MM.1S (cell line): ENCODE results near the gene NIT2.

Source experiments
- EZH2 ChIP-seq: fragments of 300-600 bp; sonication (generic); optimal IDR thresholded peaks from 2 replicates; pipeline ENCODE3; 2017; ENCODE audit warnings: low read depth, mild to moderate bottlenecking, antibody characterized with exemption, low read length, mixed read lengths
- EZH2phosphoT487 ChIP-seq: fragments of 300-600 bp; sonication (generic); IDR thresholded peaks from 2 replicates; pipeline ENCODE4 v1.6.1; 2018; ENCODE audit warnings: antibody characterized with exemption, low read length
- TF ChIP-seq, protein P1 (sequence below): fragments of 300-600 bp; sonication (generic); IDR thresholded peaks from 2 replicates; pipeline ENCODE4 v1.5.1; 2016; ENCODE audit warnings: antibody characterized with exemption, low read length, mixed read lengths

DNA sequence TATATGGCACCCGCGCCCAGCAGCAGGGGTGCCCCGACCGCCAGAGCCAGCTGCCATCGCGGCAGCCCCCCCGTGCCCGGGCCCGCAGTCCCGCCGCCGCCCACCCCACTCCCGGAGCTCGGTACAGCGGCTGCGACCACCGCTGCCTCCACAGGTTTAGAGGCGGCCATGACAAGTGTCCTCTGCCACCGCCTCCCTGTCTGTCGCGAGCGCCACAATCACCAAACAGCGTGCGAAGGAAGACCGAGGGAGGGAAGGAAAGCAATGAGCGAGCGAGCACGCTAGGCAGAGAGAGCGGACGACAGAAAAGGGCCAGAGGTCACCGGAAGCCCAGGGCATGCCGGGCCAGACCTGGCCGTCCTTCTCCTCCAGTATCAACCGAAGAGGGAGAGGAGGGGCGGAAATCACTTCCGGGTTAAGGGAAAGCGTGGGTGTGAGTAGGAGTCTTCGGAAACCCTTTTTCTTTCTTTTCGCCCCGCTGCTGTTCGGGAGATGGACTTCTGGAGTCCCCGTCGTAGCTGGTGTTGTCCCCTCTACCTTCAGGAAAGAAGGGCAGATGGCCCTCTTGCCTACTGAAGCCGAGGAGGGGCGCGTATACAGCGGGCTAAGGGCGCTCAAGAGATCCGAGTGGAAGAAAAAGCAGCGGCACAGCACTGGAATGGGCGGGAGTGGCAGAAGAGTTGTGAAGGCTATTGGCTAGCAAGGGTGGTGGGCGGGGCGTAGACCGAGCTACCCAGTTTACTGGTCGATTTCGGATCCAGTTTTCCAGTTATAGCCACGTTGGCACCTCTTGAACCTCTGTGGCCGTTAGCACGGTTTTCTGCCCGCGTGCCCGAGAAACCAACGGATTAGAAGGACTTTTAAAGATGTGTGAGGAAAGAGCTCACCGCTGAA is 66.5 kb downstream of the NIT2 start, which contains the start of the genes LNP1 and TOMM70:
- TF ChIP-seq, protein P1, sequence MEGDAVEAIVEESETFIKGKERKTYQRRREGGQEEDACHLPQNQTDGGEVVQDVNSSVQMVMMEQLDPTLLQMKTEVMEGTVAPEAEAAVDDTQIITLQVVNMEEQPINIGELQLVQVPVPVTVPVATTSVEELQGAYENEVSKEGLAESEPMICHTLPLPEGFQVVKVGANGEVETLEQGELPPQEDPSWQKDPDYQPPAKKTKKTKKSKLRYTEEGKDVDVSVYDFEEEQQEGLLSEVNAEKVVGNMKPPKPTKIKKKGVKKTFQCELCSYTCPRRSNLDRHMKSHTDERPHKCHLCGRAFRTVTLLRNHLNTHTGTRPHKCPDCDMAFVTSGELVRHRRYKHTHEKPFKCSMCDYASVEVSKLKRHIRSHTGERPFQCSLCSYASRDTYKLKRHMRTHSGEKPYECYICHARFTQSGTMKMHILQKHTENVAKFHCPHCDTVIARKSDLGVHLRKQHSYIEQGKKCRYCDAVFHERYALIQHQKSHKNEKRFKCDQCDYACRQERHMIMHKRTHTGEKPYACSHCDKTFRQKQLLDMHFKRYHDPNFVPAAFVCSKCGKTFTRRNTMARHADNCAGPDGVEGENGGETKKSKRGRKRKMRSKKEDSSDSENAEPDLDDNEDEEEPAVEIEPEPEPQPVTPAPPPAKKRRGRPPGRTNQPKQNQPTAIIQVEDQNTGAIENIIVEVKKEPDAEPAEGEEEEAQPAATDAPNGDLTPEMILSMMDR = no peak
- TF ChIP-seq EZH2 (no peak), EZH2phosphoT487 (no peak)
